Measurements from ENCODE around the gene NCOA3. TPM values are rescaled to one million over a fixed set of nuclear protein-coding genes. Genes with fewer than 3 reads are reported as not detected.

Gene NCOA3
- total and polyA plus RNA-seq, 2 of the 8 experiments (the other 6 are each of a cell fraction or from before 2014, with no cell fraction given) = 7.9 to 24.7 TPM

DNA sequence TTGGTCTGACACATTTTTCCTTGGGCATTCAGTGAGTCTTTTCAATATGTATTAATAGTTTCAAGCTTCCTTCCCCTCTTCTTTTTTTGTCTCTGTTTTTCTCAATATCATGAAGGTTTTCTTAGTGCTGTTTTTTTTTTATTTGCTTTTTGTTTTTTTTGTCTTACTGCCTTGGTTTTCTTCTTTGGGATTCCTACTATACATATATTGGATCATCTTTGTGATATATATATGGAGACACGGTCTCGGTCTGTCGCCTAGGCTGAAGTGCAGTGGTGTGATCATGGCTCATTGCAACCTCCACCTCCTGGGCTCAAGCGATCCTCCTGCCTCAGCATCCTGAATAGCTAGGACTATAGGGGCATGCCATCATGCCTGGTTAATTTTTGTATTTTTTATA lies 43.8 kb downstream of the NCOA3 start:
- TF ChIP-seq JUN (IDR thresholded peaks at IDR 0.05; ENCODE audit: low read depth, low read length) (no peak), PHF8 (conservative IDR thresholded peaks at IDR 0.05; ENCODE audit: low read depth, low read length) (no peak), USF2 (IDR thresholded peaks at IDR 0.05; ENCODE audit: low read length) (no peak), SRF (IDR thresholded peaks at IDR 0.05; ENCODE audit: low read depth, low read length) (no peak), KDM1A (IDR thresholded peaks at IDR 0.05; ENCODE audit: borderline replicate concordance, low read length) (no peak), TAF1 (IDR thresholded peaks at IDR 0.05; ENCODE audit: low read depth, low read length) (no peak), POLR2A (IDR thresholded peaks at IDR 0.05; ENCODE audit: control extremely low read depth in 1 of 2, low read depth in 2 of 2, low read length in 2 of 2) (no peak), BCL11A (IDR thresholded peaks at IDR 0.05; ENCODE audit: low read depth in 2 of 2, low read length in 2 of 2) (no peak), MAFK (IDR thresholded peaks at IDR 0.05; ENCODE audit: low read depth, low read length) (no peak), RFX5 (IDR thresholded peaks at IDR 0.05; ENCODE audit: borderline replicate concordance, low read depth, low read length) (no peak)
- POLR2A ChIA-PET (ENCODE audit: partially characterized antibody) = no interaction called here
- Histone ChIP-seq H3K9ac (replicated peaks in 1 of 4; ENCODE audit: extremely low read depth in 1 of 4, low read depth in 3 of 4, low read length in 3 of 4) (no peak overlapping the region), H2BK15ac (ENCODE audit: low read length) (no peak overlapping the region), H2AFZ (ENCODE audit: low read length) (no peak overlapping the region), H2BK5ac (ENCODE audit: low read depth, low read length) (peak overlapping the region; percentile 18; the same call in 1 of the 2 replicates), H3K79me1 (ENCODE audit: low read depth, low read length) (peaks cover 14% of the 10 kb centered on the region), H3K9me3 (ENCODE audit: insufficient read depth in 2 of 2, low read depth in 1 of 2, low read length in 1 of 2) (no peaks in the 10 kb centered on the region), H4K5ac (ENCODE audit: insufficient read length, low read depth, low read length) (no peak overlapping the region), H2BK12ac (ENCODE audit: low read depth, low read length) (no peak overlapping the region), H2BK20ac (ENCODE audit: low read length) (no peak overlapping the region), H2AK5ac (ENCODE audit: low read depth, low read length) (no peak overlapping the region), H3K4me1 (replicated peaks in 1 of 4; ENCODE audit: control insufficient read depth in 3 of 4, insufficient read depth in 4 of 4, low read length in 3 of 4) (peaks cover 0 to 13% (median 1%) of the 10 kb centered on the region in 4 experiments; a peak in 5 of 7 replicates), H2BK120ac (replicated peaks; ENCODE audit: low read depth, low read length) (no peak overlapping the region), H4K20me1 (replicated peaks in 1 of 2; ENCODE audit: control insufficient read depth in 1 of 2, insufficient read depth in 2 of 2, low read length in 2 of 2) (peaks cover 0 to 2% of the 10 kb centered on the region in 2 experiments), H3K27me3 (replicated peaks in 1 of 4; ENCODE audit: control insufficient read depth in 3 of 4, extremely low read depth in 1 of 4, insufficient read depth in 3 of 4, low read length in 3 of 4) (no peaks in the 10 kb centered on the region), H3K18ac (ENCODE audit: extremely low read depth, low read length) (no peak overlapping the region), H3K4ac (replicated peaks; ENCODE audit: insufficient read length, low read depth, low read length) (no peak overlapping the region), H3K23ac (ENCODE audit: insufficient read length) (no peak overlapping the region), H3K23me2 (ENCODE audit: low read depth, low read length) (no peaks in the 10 kb centered on the region), H3K27ac (ENCODE audit: low read depth, low read length) (no peak overlapping the region), H3K79me2 (ENCODE audit: control insufficient read depth in 1 of 2, insufficient read depth in 2 of 2, low read length in 2 of 2) (peaks cover 0 to 73% of the 10 kb centered on the region in 2 experiments; a peak in 3 of 4 replicates), H4K8ac (ENCODE audit: extremely low read depth, insufficient read depth, low read length) (no peak overlapping the region), H3K56ac (replicated peaks; ENCODE audit: insufficient read length, low read depth, low read length) (no peak overlapping the region), H4K91ac (replicated peaks; ENCODE audit: insufficient read length, low read length) (no peak overlapping the region), H3K4me2 (ENCODE audit: insufficient read depth in 1 of 2, low read depth in 2 of 2, low read length in 2 of 2) (no peak overlapping the region), H3K14ac (ENCODE audit: insufficient read length) (no peak overlapping the region), H3K36me3 (ENCODE audit: control insufficient read depth in 2 of 4, insufficient read depth in 4 of 4, low read length in 3 of 4) (no peaks in the 10 kb centered on the region), H3K4me3 (ENCODE audit: extremely low read depth in 1 of 4, insufficient read depth in 2 of 4, low read depth in 3 of 4, low read length in 4 of 4) (no peak overlapping the region)
- DNase-seq (ENCODE audit: low read depth in 1 of 2, low spot score in 2 of 2) = no peak
- 91% methylated on average over 4 of the region's 4 CpGs; no CpG with 5 or more reads in 1 of the 2 experiments for WGBS, 2 experiments (ENCODE audit: extremely low coverage in 1 of 2, insufficient coverage in 1 of 2, insufficient read length in 1 of 2, insufficient replicate concordance in 2 of 2, low coverage in 1 of 2, low lambda C conversion rate in 2 of 2, missing lambda C conversion rate in 1 of 2)
- no peak for FAIRE-seq
- CTCF ChIA-PET (ENCODE audit: partially characterized antibody) = interaction anchor here (0.6 to 2.6 kb wide), 4 partner anchors 10 to 371 kb away, joined by 3 to 12 read pairs (median 3); no protein-coding TSS in a partner anchor
